22Rv1 (cell line): Measurements from ENCODE around the gene IDH2.

Experiments used
- H3K27ac ChIP-seq: fragments of 450-650 bp; 2 replicates; pipeline ENCODE4 v1.5.1; 2017
- CTCF ChIP-seq: fragments of 450-650 bp; IDR thresholded peaks from 2 replicates; pipeline ENCODE4 v1.5.1; 2017; ENCODE audit warnings: mild to moderate bottlenecking
- ZFX ChIP-seq: fragments of 450-650 bp; IDR thresholded peaks from 2 replicates; pipeline ENCODE4 v1.6.1; 2017; ENCODE audit warnings: antibody characterized with exemption, borderline replicate concordance

The IDH2 gene

GRCh38 chr15:90080818-90081393, 21.4 kb downstream of the IDH2 start:
- no peak for TF ChIP-seq ZFX
- no peak for TF ChIP-seq CTCF
- no peak overlapping the region for H3K27ac ChIP-seq

- H3K27ac ChIP-seq: no peak overlapping the region
- TF ChIP-seq ZFX: no peak
- no peak for TF ChIP-seq CTCF
Measured at GRCh38 chr15:90080458-90080755, 21.9 kb downstream of the IDH2 start.

- H3K27ac ChIP-seq: no peak overlapping the region
- TF ChIP-seq CTCF (no peak), ZFX (no peak)
Measured at GRCh38 chr15:90079619-90080457, 22.4 kb downstream of the IDH2 start.

GRCh38 chr15:90078965-90079364, 23.3 kb downstream of the IDH2 start:
- no peak overlapping the region for H3K27ac ChIP-seq
- TF ChIP-seq CTCF: no peak
- TF ChIP-seq ZFX: no peak

- no peak overlapping the region for H3K27ac ChIP-seq
- TF ChIP-seq CTCF (no peak), ZFX (no peak)
Measured at GRCh38 chr15:90076716-90077115, 25.6 kb downstream of the IDH2 start.

- TF ChIP-seq CTCF: no peak
- TF ChIP-seq ZFX: no peak
- no peak overlapping the region for H3K27ac ChIP-seq
Measured at GRCh38 chr15:90075420-90076289, 26.6 kb downstream of the IDH2 start.

- no peak overlapping the region for H3K27ac ChIP-seq
- TF ChIP-seq CTCF (no peak), ZFX (no peak)
Measured at GRCh38 chr15:90074916-90075315, 27.4 kb downstream of the IDH2 start.
